HG03139 (cell line): ENCODE data around the gene SRSF8.
"Not testable (repeated sequence)": the region's sequence is repeated elsewhere in the genome, so short reads cannot be mapped to it uniquely, and the experiment has no call there.

Experiments
- ATAC-seq: cut with Tn5 transposase; IDR thresholded peaks from one replicate; pipeline ENCODE4 v1.9.1; 2021; ENCODE audit not compliant: unreplicated experiment

SRSF8 gene

DNA sequence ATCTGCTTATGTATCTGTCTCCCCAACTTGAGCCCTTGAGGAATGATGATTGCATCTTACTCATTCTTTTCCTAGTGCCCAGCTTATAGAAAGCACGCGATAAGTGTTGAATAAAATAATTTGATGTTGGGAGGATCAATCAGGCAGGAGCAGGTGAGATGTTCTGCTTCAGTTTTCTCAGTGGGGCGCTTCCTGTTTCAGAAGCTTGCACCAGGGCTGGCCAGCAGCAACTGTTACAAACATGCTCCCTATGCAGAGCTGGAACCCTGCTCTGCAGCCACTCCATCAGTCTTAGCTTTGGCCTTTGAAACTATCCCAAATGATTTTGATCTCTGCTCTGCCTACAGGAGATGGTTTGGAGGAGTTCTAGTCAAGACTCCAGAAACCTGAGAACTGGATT lies 26.8 kb downstream of the SRSF8 start:
- no peak for ATAC-seq

DNA sequence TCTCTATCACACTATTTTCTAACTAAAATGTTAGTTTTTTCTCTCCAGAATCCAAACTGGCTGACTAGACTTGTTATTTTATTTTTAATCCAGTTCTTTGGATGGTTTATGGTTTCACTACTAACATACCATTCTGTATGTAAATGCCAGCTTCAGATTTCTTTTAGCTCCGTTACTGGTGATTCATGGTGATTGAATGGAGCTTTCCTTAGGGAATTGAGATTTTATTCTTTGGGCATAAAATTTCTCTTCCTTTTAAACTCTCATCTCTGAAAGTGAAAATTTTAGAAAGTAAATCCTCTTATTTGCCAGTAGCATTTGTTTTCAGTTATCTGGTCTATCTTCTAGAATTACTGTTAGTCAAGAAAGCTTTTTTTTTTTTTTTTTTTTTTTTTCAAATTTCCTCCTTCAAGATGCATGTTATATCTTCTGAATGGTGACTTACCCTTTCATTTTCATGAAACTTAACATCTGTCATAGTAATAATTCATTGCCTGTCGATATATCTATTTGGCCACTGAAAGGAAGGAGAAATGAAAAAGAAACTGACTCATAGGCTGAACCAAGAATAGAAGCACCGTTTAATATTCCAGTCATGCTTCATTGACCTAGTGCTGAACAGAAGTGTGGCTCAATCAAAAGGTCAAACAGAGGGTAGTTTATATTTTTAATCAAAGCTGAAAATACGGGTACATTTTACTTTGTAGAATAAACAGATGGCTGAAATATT lies 29.3 kb downstream of the SRSF8 start:
- ATAC-seq = peak; percentile 61

DNA sequence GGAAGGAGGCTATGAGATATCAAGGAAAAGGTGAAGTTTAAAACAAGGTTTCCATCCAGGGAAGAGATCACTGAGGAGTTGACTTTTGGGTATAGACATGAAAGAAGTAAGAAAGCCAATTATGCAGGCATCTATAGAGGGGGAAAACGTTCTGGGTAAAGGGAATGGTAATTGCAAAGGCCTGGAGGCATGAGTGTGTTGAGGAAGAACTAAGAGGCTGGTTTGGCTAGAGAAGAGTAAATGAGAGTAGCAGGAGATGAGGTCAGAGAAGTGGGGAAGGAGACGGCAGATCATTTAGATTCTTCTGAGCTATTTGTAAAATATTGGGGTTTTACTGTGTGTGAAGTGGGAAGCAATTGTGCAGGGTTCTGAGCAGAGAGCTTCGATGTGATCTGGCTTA lies 30.5 kb downstream of the SRSF8 start:
- ATAC-seq = no peak

DNA sequence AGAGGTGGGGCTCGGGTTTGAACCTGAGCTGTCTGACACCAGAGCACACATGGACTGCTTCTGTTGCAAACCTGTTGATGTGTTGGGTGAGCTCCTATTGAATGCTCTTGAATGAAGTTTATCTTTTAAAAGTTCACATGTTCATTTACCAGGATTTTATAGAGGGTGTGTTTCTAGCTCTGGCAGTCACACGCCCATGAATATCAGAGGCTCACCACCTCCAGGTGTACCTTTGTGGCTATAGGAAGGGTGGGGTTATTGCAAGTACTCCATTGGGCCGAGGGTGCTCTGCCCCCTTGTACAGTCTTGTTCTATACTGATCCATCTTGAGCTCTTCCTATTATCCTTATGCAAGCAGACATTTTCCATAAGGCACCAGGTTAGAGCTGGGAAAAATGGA lies 32.1 kb downstream of the SRSF8 start:
- ATAC-seq = no peak

DNA sequence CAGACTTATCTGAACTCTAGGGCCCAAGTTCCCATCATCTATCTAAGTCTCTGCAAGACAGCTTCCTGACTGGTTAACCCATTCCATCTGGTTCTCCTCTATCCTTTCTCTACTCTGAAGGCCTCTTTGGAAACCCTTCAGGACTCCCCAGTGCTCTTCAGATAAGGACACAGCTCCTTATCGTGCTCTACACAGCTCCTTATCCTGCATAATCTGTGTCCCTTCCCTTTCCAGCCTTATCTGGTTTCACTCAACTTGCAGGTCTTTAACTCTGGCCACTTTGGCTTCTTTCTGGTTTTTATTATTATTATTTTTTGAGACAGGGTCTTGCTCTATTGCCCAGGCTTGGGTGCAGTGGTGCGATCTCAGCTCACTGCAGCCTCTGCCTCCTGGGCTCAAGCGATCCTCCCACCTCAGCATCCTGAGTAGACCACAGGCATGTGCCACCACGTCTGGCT lies 33.5 kb downstream of the SRSF8 start:
- ATAC-seq = no peak

DNA sequence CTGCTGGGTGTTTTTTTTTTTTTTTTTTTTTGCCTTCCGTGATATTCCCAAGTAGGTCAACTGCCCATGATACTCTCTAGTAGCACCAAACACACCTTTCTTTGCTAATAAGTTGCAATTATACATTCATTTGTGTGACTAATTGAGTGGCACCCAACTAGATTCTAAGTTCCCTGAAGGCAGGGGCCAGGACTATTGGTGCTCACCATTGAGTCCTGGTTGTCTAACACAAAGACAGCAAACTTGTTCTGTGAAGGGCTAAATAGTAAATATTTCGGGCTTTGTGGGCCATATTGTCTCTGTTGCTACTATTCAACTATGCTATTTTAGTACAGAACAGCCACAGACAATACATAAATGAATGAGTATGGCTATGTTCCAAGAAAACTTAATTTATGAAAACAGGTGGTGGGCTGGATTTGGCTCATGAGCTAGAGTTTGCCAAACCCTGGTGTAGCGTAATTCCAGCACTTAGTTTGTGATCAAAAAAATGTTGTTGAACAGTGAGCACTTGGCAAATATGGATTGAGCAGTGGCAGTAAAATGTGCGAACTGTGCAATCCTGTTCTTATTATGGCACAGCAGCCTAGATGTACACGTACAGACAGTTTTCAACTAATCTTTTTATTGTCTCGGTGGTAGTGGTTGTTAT lies 34.3 kb downstream of the SRSF8 start:
- no peak for ATAC-seq

DNA sequence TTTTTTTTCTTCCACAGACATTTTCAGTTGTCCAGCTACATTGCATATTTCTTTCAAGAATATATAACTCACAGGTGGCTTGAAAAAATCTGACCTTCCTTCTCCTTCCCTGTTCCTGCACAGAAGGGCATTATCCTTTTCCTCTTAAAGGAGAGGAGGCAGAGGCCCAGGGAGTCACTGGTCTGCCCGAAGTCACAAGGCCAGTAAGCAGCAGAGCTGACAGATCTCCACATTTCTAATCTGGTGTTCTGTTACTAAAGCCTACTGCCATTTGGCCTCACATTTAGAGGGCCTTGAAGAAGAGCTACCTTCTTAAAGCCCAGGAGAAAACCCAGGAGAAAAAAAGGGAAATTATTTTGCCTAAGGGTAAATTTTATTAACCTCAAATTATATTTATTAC lies 35.2 kb downstream of the SRSF8 start:
- no peak for ATAC-seq

DNA sequence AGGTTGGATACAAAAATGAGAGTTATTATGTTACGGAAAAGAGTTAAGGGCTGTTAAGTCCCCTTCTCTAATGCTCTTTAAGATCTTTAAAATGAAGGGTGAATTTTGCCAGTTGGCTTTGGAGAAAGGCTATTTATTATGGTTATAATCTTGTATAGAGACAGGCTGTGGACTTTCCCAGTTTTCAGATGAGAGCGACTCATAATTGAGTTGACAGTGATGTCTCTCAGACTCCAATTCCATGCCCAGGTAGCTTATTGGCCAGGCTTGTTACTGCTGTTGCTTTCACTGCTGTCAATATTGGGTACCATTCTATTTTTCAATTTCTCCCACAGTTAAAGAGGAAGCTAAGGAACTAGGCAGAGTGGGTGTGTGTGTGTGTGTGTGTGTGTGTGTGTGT lies 36.0 kb downstream of the SRSF8 start:
- no peak for ATAC-seq

DNA sequence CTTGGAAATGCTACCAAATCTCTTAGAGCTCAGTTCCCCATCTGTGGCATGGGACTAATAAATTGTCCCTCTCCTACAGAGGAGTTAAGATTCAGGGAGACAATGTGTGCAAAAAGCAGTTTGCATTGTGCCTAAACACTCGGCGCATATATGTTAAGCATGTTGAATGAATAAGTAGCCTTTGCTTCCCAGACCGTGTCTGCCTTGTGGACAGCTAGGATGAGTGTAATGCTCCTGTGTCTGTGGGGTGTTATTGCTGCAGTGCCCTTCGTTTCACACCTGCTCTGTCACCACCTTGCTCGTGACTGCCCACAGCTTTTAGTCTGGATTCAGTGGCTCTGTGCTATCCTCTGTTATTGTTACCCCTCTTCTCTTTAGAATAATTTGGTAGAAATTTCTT lies 37.0 kb downstream of the SRSF8 start:
- no peak for ATAC-seq

DNA sequence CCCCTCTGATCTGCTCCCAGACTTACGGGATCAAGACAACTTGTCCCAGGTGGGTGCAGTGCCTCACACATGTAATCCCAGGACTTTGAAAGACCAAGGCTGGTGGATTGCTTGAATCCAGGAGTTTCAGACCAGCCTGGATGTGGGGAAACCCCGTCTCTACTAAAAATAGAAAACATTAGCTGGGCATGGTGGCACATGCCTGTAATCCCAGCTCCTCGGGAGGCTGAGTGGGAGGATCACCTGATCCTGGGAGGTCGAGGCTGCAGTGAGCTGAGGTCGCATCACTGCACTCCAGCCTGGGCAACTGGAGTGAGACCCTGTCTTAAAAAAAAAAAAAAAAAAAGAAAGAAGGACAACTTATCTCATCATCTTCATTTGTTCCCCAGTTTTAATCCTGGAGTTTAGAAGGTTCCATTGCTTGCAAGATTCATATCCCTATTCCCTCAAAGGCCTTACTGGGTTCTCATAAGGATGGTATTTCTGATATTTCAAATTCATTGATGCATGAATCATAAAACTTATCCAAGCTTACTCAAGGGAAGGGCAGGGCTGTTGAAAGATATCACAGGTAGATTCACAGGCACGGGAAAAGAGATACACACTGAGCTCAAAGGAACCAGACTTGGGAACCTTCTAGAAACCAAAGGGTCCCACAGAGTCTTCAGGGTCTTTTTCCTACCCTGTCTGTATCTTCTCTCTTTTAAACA lies 37.6 kb downstream of the SRSF8 start:
- ATAC-seq = no peak

DNA sequence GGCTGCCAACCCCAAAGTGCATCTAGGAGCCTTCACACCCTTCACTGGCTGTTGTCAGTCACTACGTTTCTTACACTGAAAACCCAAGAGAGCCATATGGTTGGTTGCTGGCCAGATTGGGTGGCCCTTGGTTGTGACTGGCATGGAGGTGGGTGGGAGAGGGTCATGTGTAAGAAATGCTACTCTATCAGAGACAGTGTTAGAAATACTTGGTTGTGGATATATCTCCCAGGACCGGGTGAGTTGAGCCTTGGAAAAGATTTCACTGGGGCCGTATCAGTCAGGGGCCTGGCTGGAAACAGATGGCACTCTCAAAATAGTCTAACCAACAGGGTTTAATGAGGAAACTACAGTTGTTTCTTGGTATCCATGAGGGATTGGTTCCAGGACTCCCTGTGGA lies 38.1 kb downstream of the SRSF8 start:
- ATAC-seq = no peak

DNA sequence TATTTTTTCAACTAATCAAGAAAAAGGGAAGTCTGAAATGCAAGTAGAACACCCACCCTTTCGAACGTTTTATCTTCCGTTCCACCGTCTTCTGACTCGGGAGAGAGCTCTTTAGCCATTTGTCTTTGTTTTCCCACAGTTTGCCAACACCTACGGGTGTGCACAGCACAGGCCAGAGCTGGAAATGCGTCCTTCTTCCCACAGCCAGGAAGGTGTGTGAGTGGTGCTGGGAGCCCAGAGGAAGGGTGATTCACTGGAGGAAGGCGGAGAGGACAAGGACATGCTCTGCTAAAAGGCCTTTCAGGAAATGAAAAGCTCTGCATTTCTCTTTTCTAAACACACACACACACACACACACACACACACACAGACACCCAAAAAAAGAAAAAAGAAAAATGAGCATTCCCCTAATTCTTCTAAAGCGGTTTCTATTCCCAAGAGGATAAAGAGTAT lies 41.5 kb downstream of the SRSF8 start:
- ATAC-seq = no peak

DNA sequence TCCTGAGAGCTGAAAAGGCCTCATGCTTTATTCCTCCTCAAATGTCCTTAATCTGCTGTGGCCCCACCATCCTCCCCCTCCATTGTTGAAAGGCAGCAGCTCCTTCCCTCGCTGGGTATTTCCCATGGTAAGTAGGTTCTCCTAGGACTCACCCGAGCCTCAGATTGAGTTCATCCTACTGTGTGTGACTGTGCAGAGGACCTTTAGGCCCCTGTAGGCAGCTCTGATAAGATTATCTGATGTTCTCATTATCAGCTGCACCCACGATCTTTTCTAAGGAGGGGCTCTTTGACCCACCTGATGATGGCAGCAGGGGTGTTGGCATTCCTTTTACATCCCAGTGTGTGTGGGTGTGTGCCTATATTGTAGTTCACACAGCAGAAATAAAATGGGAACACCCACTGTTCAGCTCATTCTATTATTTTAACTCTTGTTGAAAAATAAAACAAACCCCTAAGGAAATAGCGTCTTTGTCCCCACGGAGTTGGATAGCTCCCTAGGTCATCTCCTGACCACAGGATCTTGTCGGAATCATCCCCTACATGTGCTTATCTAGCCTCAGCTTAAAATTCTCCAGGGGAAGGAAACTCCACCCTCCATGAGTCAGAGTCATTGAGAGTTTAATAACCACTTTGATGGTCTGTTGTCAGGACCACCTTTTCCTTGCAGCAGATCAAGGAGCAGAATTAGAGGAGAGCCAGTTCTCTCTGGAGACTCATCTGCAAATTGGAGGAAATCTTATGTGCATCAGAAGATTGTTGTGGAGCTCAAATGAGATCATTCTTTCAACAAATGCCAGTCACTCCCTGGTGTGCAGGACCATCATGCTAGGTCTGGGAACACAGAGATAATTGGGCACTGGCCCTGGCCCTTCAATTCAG lies 42.2 kb downstream of the SRSF8 start:
- ATAC-seq = no peak

DNA sequence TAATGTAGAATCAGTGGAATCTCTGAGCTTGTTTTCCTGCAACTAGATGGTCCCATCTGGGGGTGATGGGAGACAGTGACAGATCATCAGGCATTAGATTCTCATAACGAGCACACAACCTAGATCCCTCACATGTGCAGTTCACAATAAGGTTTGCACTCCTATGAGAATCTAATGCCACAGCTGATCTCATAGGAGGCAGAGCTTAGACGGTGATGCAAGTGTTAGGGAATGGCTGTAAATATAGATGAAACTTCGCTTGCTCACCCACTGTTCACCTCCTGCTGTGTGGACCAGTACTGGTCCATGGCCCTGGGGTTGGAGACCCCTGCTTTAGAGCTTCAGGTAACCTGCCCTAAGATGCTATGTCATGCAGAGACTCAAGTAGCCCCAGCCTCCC lies 44.8 kb downstream of the SRSF8 start:
- ATAC-seq = not testable (repeated sequence)

DNA sequence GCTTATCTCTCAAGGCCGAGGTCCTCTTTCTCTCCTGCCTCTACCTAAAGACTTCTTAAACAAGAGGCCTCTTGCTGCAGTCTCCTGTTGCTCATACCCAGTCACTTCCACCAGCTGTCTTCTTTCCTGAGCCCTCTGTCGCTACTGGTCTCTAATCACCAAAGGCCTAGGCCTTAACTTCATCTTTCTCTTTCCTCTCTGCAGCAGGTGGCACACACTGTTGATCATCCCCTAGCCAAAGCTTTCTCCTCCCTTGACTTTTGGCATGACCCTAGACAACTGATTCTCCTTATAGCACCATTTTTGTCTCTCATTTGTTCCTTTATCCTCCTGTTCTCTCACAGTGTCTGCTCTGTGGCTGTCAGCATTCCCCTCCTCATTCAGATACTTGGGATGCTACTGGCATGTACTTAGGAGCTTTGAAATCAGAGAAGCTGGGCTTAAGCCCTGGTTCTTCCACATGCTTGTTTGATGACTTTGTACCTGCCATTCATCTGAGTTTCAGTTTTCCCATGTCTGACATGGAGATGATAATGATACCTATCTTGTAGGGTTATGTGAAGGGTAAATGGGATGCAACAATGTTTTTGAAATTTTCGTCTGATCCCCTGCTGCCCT lies 45.3 kb downstream of the SRSF8 start:
- ATAC-seq = no peak

DNA sequence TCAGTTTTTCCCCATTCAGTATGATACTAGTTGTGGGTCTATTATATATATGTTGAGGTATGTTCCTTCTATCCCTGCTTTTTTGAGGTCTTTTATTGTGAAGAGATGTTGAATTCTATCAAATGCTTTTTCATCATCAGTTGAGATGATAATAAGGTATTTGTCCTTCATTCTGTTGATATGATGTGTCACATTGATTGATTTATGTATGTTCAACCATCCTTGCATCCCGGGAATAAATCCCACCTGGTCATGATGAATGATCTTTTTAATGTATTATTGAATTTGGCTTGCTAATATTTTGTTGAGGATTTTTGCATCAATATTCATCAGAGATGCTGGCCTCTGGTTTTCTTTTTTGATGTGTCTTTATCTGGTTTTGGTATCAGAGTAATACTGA lies 48.9 kb downstream of the SRSF8 start:
- no peak for ATAC-seq

DNA sequence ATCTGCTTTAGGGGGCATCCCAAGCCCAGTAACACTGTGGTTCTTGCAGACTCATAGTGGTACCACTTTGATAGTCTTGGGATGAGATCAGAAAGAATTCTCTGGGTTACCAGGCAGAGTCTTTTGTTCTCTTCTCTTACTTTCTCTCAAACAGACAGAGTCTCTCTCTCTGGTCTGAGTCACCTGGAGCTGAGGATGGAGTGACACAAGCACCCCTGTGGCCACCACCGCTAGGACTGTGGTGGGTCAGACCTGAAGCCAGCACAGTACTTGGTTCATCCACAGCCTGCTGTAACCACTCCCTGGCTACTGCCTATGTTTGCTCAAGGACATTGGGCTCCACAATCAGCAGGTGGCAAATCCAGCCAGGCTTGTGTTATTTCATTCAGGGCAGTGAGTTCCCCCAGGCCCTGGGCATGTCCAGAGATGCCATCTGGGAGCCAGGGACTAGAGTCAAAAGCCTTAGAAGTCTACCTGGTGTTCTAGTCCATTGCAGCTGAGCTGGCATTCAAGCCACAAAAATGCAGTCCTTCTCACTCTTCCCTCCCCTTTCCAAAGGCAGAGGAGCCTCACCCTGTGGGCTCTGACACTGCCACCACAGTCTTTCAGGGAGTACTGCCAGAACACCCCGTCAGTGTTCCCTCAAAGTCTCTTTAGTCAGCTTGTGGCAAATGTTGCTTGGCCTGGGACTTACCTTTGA lies 52.8 kb downstream of the SRSF8 start:
- no peak for ATAC-seq
